IMR-90 (cell line): ENCODE results near the gene PKP3. TPM values are rescaled to one million over a fixed set of nuclear protein-coding genes. Genes with fewer than 3 reads are reported as not detected.

Experiments
- ATAC-seq: fragments of 200-7000 bp; cut with Tn5 transposase; 2 replicates; pipeline ENCODE4 v1.9.1; 2020; ENCODE audit warnings: low read depth, mild to moderate bottlenecking, moderate library complexity
- BruUV-seq: library from RNA; stranded (reverse); fragments of 400-500 nt; replicated peaks from 2 replicates; lab custom pipeline; 2021; lab: Mats Ljungman, UMichigan
- CTCF ChIA-PET: fragments of 300-600 bp; formaldehyde crosslinking; extraction: SDS; loops from one replicate; lab custom pipeline; 2021; ENCODE audit warnings: antibody characterized with exemption; lab: Yijun Ruan, JAX
- POLR2A ChIA-PET: fragments of 300-600 bp; sonication (Branson Sonifier 250); formaldehyde crosslinking; loops from one replicate; lab custom pipeline; 2022; ENCODE audit warnings: antibody characterized with exemption; ENCODE audit not compliant: unreplicated experiment; lab: Charles Lee
- DNase-seq: peaks from one replicate; pipeline ENCODE4 v3.0.0; 2013
- H2AFZ ChIP-seq: replicated peaks from 2 replicates; pipeline ENCODE3; 2013; ENCODE audit warnings: low read length, mild to moderate bottlenecking; ENCODE audit not compliant: poor library complexity
- H2AK5ac ChIP-seq: 2 replicates; pipeline ENCODE4 v1.6.1; 2013; ENCODE audit warnings: low read depth, low read length, inconsistent platforms
- H2AK9ac ChIP-seq: replicated peaks from 2 replicates; pipeline ENCODE3; 2013; ENCODE audit warnings: mild to moderate bottlenecking, low read depth, low read length, moderate library complexity; ENCODE audit not compliant: poor library complexity
- H2BK120ac ChIP-seq: 2 replicates; pipeline ENCODE4 v1.6.1; 2013; ENCODE audit warnings: low read depth, low read length, inconsistent platforms
- H2BK15ac ChIP-seq: 3 replicates; pipeline ENCODE4 v1.6.1; 2013; ENCODE audit warnings: low read depth, low read length, inconsistent platforms
- H2BK20ac ChIP-seq: 2 replicates; pipeline ENCODE4 v1.6.1; 2013; ENCODE audit warnings: low read depth, mild to moderate bottlenecking, inconsistent platforms, low read length, moderate library complexity
- H2BK5ac ChIP-seq: 2 replicates; pipeline ENCODE4 v1.6.1; 2013; ENCODE audit warnings: mild to moderate bottlenecking, low read depth, low read length, inconsistent platforms; ENCODE audit not compliant: poor library complexity, severe bottlenecking
- H3K14ac ChIP-seq: replicated peaks from 2 replicates; pipeline ENCODE4 v1.6.1; 2013; ENCODE audit warnings: low read depth, low read length, inconsistent platforms
- H3K18ac ChIP-seq: 2 replicates; pipeline ENCODE4 v1.6.1; 2013; ENCODE audit warnings: low read depth, low read length, control low read depth
- H3K23ac ChIP-seq: 2 replicates; pipeline ENCODE4 v1.6.1; 2013; ENCODE audit warnings: low read depth, low read length, inconsistent platforms
- H3K27ac ChIP-seq: 2 replicates; pipeline ENCODE4 v1.5.1; 2013; ENCODE audit warnings: mild to moderate bottlenecking, control low read depth, low read length; ENCODE audit not compliant: insufficient read depth
- H3K27me3 ChIP-seq: 2 replicates; pipeline ENCODE4 v1.6.1; 2013; ENCODE audit warnings: low read length; ENCODE audit not compliant: control insufficient read depth, insufficient read depth
- H3K36me3 ChIP-seq: 2 replicates; pipeline ENCODE4 v1.6.1; 2013; ENCODE audit warnings: low read length, mixed read lengths; ENCODE audit not compliant: control insufficient read depth, insufficient read depth
- H3K4ac ChIP-seq: 2 replicates; pipeline ENCODE4 v1.6.1; 2013; ENCODE audit warnings: low read depth, low read length, inconsistent platforms
- H3K4me1 ChIP-seq: 2 replicates; pipeline ENCODE4 v1.6.1; 2013; ENCODE audit warnings: low read length, mixed read lengths; ENCODE audit not compliant: control insufficient read depth, insufficient read depth
- H3K4me2 ChIP-seq: 2 replicates; pipeline ENCODE4 v1.6.1; 2013; ENCODE audit warnings: low read depth, mild to moderate bottlenecking, control low read depth, low read length, moderate library complexity
- H3K4me3 ChIP-seq: 2 replicates; pipeline ENCODE4 v1.5.1; 2013; ENCODE audit warnings: low read depth, mild to moderate bottlenecking, control low read depth, low read length, moderate library complexity; ENCODE audit not compliant: insufficient read depth
- H3K56ac ChIP-seq: 2 replicates; pipeline ENCODE4 v1.6.1; 2013; ENCODE audit warnings: low read length, inconsistent platforms; ENCODE audit not compliant: insufficient read depth; ENCODE audit errors: extremely low read depth
- H3K79me1 ChIP-seq, 2 experiments: 2 replicates each; pipeline ENCODE4 v1.6.1; 2013; ENCODE audit warnings: low read length in 2 of 2, inconsistent platforms in 1 of 2, low read depth in 1 of 2
- H3K9ac ChIP-seq: 2 replicates; pipeline ENCODE4 v1.6.1; 2013; ENCODE audit warnings: low read depth, low read length, control low read depth
- H3K9me1 ChIP-seq: 2 replicates; pipeline ENCODE4 v1.6.1; 2013; ENCODE audit warnings: low read length, inconsistent platforms; ENCODE audit not compliant: insufficient read depth
- H3K9me3 ChIP-seq: 2 replicates; pipeline ENCODE4 v1.6.1; 2013; ENCODE audit warnings: low read length; ENCODE audit not compliant: control insufficient read depth, insufficient read depth
- H4K20me1 ChIP-seq: 2 replicates; pipeline ENCODE4 v1.6.1; 2013; ENCODE audit warnings: low read length, inconsistent platforms; ENCODE audit not compliant: insufficient read depth
- H4K5ac ChIP-seq: 2 replicates; pipeline ENCODE4 v1.6.1; 2013; ENCODE audit warnings: mild to moderate bottlenecking, low read depth, low read length, control low read depth
- H4K8ac ChIP-seq, 2 experiments: 2 replicates each; pipeline ENCODE4 v1.6.1; 2013; ENCODE audit warnings: low read depth in 2 of 2, low read length in 2 of 2, control low read depth in 1 of 2, inconsistent platforms in 1 of 2
- H4K91ac ChIP-seq: 2 replicates; pipeline ENCODE4 v1.6.1; 2013; ENCODE audit warnings: low read depth, low read length, inconsistent platforms; ENCODE audit not compliant: insufficient read depth
- MAZ ChIP-seq: IDR thresholded peaks from 2 replicates; pipeline ENCODE4 v1.6.1; 2012; ENCODE audit warnings: low read depth, mild to moderate bottlenecking, low read length, improper control_type of control experiment, moderate library complexity, borderline replicate concordance
- RAD21 ChIP-seq: IDR thresholded peaks from 2 replicates; pipeline ENCODE4 v1.6.1; 2012; ENCODE audit warnings: low read length, improper control_type of control experiment
- USF2 ChIP-seq: fragments of 150-350 bp; IDR thresholded peaks from 2 replicates; pipeline ENCODE4 v1.6.1; 2017; ENCODE audit warnings: mild to moderate bottlenecking, antibody characterized with exemption, low read length, low read depth
- WGBS, 2 experiments: methylation state at CpG; one replicate each; pipeline versions ENCODE4 v1.1.5 to v1.1.7; 2013; ENCODE audit warnings: missing lambda C conversion rate in 2 of 2; ENCODE audit not compliant: insufficient read length in 1 of 2; ENCODE audit errors: extremely low coverage in 2 of 2; 5-methylcytosine and 5-hydroxymethylcytosine counted together
- dilution Hi-C: fragments of 300-500 bp; cut with HindIII; formaldehyde crosslinking; loops from one replicate; pipeline ENCODE4 v1.14.3; 2018; ENCODE audit warnings: low sequenced_read_pairs; ENCODE audit not compliant: unreplicated experiment
- in situ Hi-C: fragments of 300-500 bp; cut with MboI; formaldehyde crosslinking; loops from 3 replicates; pipeline ENCODE4 v1.14.3; 2019; ENCODE audit warnings: low sequenced_read_pairs, inconsistent platforms, mixed read lengths
- intact Hi-C: fragments of 100-400 bp; cut with micrococcal nuclease; formaldehyde crosslinking; loops from 2 replicates; pipeline ENCODE4 v1.10.0; 2022
- polyA plus RNA-seq, 3 experiments: library from polyadenylated mRNA; depleted of rRNA; stranded (reverse); fragments of >200 nt; gene quantifications; 2 replicates each; pipeline ENCODE4 v1.2.3, GENCODE V29; 2012; ENCODE audit warnings: low replicate concordance in 1 of 3
- total RNA-seq: library from RNA; depleted of rRNA; stranded (reverse); fragments of >200 nt; gene quantifications from 2 replicates; pipeline ENCODE4 v1.2.3, GENCODE V29; 2012

The PKP3 gene
- total and polyA plus RNA-seq, 2 of the 4 experiments (the other 2 are of a cell fraction), result 1.5 to 2.2 TPM

GRCh38 chr11:379205-380094 lies 14.6 kb upstream of the PKP3 start:
- H3K18ac ChIP-seq, result no peak overlapping the region
- no peak for TF ChIP-seq MAZ
- no peak for TF ChIP-seq USF2
- no peak for TF ChIP-seq RAD21
- ATAC-seq (no peak), DNase-seq (no peak)
- CTCF ChIA-PET, result no interaction called here
- no peak overlapping the region for H4K5ac ChIP-seq
- H2BK5ac ChIP-seq, result no peak overlapping the region
- H2BK20ac ChIP-seq, result no peak overlapping the region
- POLR2A ChIA-PET, result no interaction called here
- no peaks in the 10 kb centered on the region for H3K79me1 ChIP-seq
- no TSS peak for BruUV-seq
- H3K4me1 ChIP-seq, result no peaks in the 10 kb centered on the region
- H3K36me3 ChIP-seq, result peaks cover 34% of the 10 kb centered on the region; the same call in 1 of the 2 replicates
- intact Hi-C loops, result no loop called here
- H3K14ac ChIP-seq, result no peak overlapping the region
- no peak overlapping the region for H3K4me2 ChIP-seq
- H3K4ac ChIP-seq, result no peak overlapping the region
- H3K27ac ChIP-seq, result no peak overlapping the region
- H4K8ac ChIP-seq, result no peak overlapping the region
- dilution Hi-C loops, result no loop called here
- H3K9me1 ChIP-seq, result no peaks in the 10 kb centered on the region
- 98% methylated on average over 40 of the region's 87 CpGs; no CpG with 5 or more reads in 1 of the 2 experiments for WGBS, 2 experiments
- H2AFZ ChIP-seq, result no peak overlapping the region
- no peak overlapping the region for H3K4me3 ChIP-seq
- no peak overlapping the region for H4K91ac ChIP-seq
- H4K20me1 ChIP-seq, result no peaks in the 10 kb centered on the region
- in situ Hi-C loops, result no loop called here
- H3K9ac ChIP-seq, result no peak overlapping the region
- H3K9me3 ChIP-seq, result no peaks in the 10 kb centered on the region
- H2AK5ac ChIP-seq, result no peak overlapping the region
- no peak overlapping the region for H3K23ac ChIP-seq
- no peak overlapping the region for H2BK120ac ChIP-seq
- H2AK9ac ChIP-seq, result no peak overlapping the region
- H2BK15ac ChIP-seq, result no peak overlapping the region
- no peaks in the 10 kb centered on the region for H3K27me3 ChIP-seq
- H3K56ac ChIP-seq, result no peak overlapping the region
